Pancreas (tissue), 10 donors: ENCODE data around the gene TBX4. TPM values are rescaled to one million over a fixed set of nuclear protein-coding genes. Genes with fewer than 3 reads are reported as not detected.
"Not testable (repeated sequence)": the region's sequence is repeated elsewhere in the genome, so short reads cannot be mapped to it uniquely, and the experiment has no call there.

Experiments
- ATAC-seq, 4 donors: fragments of 200-7000 bp; cut with Tn5 transposase; one replicate each; pipeline versions ENCODE4 v1.8.0 to v1.9.1; 2020; ENCODE audit warnings: mild to moderate bottlenecking in 4 of 4, moderate library complexity in 4 of 4
- DNase-seq, 6 donors: peaks; one replicate each; pipeline ENCODE4 v3.0.0-alpha.2; 2020
- FAIRE-seq: peaks from 2 replicates; lab custom pipeline; 2012; peaks lifted over from hg19 to GRCh38; lab: Jason Lieb, UNC
- H3K27ac ChIP-seq, 4 donors: fragments of 200-600 bp; sonication (generic); 1 replicate in 3 of 4; 2 replicates in 1 of 4; pipeline versions ENCODE4 v1.5.0 to v1.8.0; 2020
- H3K27me3 ChIP-seq, 4 donors: fragments of 200-600 bp; one replicate each; pipeline ENCODE4 v1.8.0; 2021
- H3K36me3 ChIP-seq, 3 donors: fragments of 200-600 bp; sonication (generic) in 1 of 3; one replicate each; pipeline versions ENCODE4 v1.5.0 to v1.8.0; 2020 to 2021
- H3K4me1 ChIP-seq, 3 donors: fragments of 200-600 bp; one replicate each; pipeline ENCODE4 v1.8.0; 2021
- H3K4me3 ChIP-seq, 4 donors: fragments of 200-600 bp; sonication (generic) in 2 of 4; one replicate each; pipeline versions ENCODE4 v1.5.0 to v1.8.0; 2020 to 2021
- H3K9me3 ChIP-seq, 4 donors: fragments of 200-600 bp; one replicate each; pipeline ENCODE4 v1.8.0; 2021
- CTCF ChIP-seq, 4 donors: fragments of 200-600 bp; sonication (generic) in 3 of 4; IDR thresholded peaks; one replicate each; pipeline versions ENCODE4 v1.5.0 to v1.8.0; 2021; ENCODE audit warnings: antibody characterized with exemption in 4 of 4
- WGBS, 2 donors: extraction: QIAGEN DNeasy Blood & Tissue Kit; methylation state at CpG; one replicate each; pipeline ENCODE4 v1.1.7; 2013; 5-methylcytosine and 5-hydroxymethylcytosine counted together
- intact Hi-C, 3 donors: fragments of 100-400 bp; cut with DNase I; formaldehyde crosslinking; loops; one replicate each; pipeline versions ENCODE4 v1.11.1 to v1.14.2; 2022
- polyA plus RNA-seq, 2 donors: library from polyadenylated mRNA; stranded (reverse); fragments of 200-250 nt; gene quantifications; one replicate each; pipeline ENCODE4 v1.2.3, GENCODE V29; 2013
- total RNA-seq, 6 donors: library from RNA; stranded (reverse); fragmentation: NEBNext Ultra II Directional in 4 of 6; extraction: Animal tissue kit (Norgen Biotek cat#: 25700) in 4 of 6; gene quantifications; one replicate each; pipeline versions ENCODE4 v1.2.1 to v1.2.4, GENCODE V29; 2021 to 2023
- donor health status: healthy with polysubstance abuse.
- donor health status: DM: no; HTN: no; CAD: no; lungs with moderate emphysema.
- donor health status: DM: no; HTN: no; CAD: no.
- donor health status: control.
- donor health status: control.
- donor health status: Bipolar disorder and iron deficiency.
- donor health status: DM: yes; HTN: yes; CAD: no.
- donor health status: DM: no; HTN: no; CAD: no.
- donor health status: DM: no; HTN: no; CAD: no.
- donor health status: DM: yes; HTN: yes; CAD: no.

Gene TBX4
- total and polyA plus RNA-seq, 8 donors: not detected

- Histone ChIP-seq H3K27ac (no peak overlapping the region), H3K27me3 (no peaks in the 10 kb centered on the region), H3K4me3 (no peak overlapping the region), H3K36me3 (no peaks in the 10 kb centered on the region), H3K9me3 (no peaks in the 10 kb centered on the region), H3K4me1 (no peaks in the 10 kb centered on the region)
- no peak for TF ChIP-seq CTCF (IDR thresholded peaks at IDR 0.05)
- 41 to 48% methylated on average over 1 of the region's 1 CpG for WGBS, 2 donors
- FAIRE-seq (no peak), ATAC-seq (no peak), DNase-seq (no peak)
- intact Hi-C loops: no loop called here
Measured at GRCh38 chr17:61429274-61429673, 22.9 kb upstream of the TBX4 start.

- FAIRE-seq, H3K27me3 ChIP-seq, H3K27ac ChIP-seq, ATAC-seq, intact Hi-C loops, DNase-seq, H3K4me1 ChIP-seq, H3K36me3 ChIP-seq, H3K4me3 ChIP-seq, H3K9me3 ChIP-seq: not testable (repeated sequence)
- WGBS, 2 donors: 85 to 90% methylated on average over 6 of the region's 6 CpGs
Measured at GRCh38 chr17:61429831-61430230, 22.4 kb upstream of the TBX4 start.

GRCh38 chr17:61431594-61432311 is 20.5 kb upstream of the TBX4 start:
- H3K4me1 ChIP-seq: no peaks in the 10 kb centered on the region
- H3K36me3 ChIP-seq: no peaks in the 10 kb centered on the region
- no peak overlapping the region for H3K27ac ChIP-seq
- no peak for TF ChIP-seq CTCF (IDR thresholded peaks at IDR 0.05)
- FAIRE-seq: no peak
- no peaks in the 10 kb centered on the region for H3K27me3 ChIP-seq
- H3K4me3 ChIP-seq: no peak overlapping the region
- 73 to 80% methylated on average over 4 of the region's 4 CpGs for WGBS, 2 donors
- intact Hi-C loops: no loop called here
- no peak for ATAC-seq
- no peaks in the 10 kb centered on the region for H3K9me3 ChIP-seq
- no peak for DNase-seq

- Histone ChIP-seq H3K36me3 (no peaks in the 10 kb centered on the region), H3K27me3 (no peaks in the 10 kb centered on the region), H3K27ac (no peak overlapping the region), H3K9me3 (no peaks in the 10 kb centered on the region), H3K4me1 (no peaks in the 10 kb centered on the region), H3K4me3 (no peak overlapping the region)
- no peak for TF ChIP-seq CTCF (IDR thresholded peaks at IDR 0.05)
- FAIRE-seq (no peak), ATAC-seq (no peak), DNase-seq (no peak)
- intact Hi-C loops: no loop called here
Measured at GRCh38 chr17:61436273-61436672, 15.9 kb upstream of the TBX4 start.

GRCh38 chr17:61436995-61437704 is 15.1 kb upstream of the TBX4 start:
- Histone ChIP-seq H3K4me1 (no peaks in the 10 kb centered on the region), H3K36me3 (no peaks in the 10 kb centered on the region), H3K9me3 (no peaks in the 10 kb centered on the region), H3K4me3 (no peak overlapping the region), H3K27ac (no peak overlapping the region), H3K27me3 (no peaks in the 10 kb centered on the region)
- no peak for TF ChIP-seq CTCF (IDR thresholded peaks at IDR 0.05)
- no peak for ATAC-seq
- DNase-seq: no peak
- intact Hi-C loops: no loop called here
- FAIRE-seq: no peak
